GF-D8 (cell line): ENCODE measurements around the gene MOAP1.
"Not testable (repeated sequence)": the region's sequence is repeated elsewhere in the genome, so short reads cannot be mapped to it uniquely, and the experiment has no call there.

ENCODE experiments used
- DNase-seq: peaks from one replicate; lab custom pipeline; 2025; lab: John Stamatoyannopoulos, UW

Gene MOAP1

GRCh38 chr14:93146119-93146518 is 38.6 kb downstream of the MOAP1 start:
- no peak for DNase-seq

GRCh38 chr14:93142854-93143652 is 41.6 kb downstream of the MOAP1 start:
- DNase-seq, result no peak

DNA sequence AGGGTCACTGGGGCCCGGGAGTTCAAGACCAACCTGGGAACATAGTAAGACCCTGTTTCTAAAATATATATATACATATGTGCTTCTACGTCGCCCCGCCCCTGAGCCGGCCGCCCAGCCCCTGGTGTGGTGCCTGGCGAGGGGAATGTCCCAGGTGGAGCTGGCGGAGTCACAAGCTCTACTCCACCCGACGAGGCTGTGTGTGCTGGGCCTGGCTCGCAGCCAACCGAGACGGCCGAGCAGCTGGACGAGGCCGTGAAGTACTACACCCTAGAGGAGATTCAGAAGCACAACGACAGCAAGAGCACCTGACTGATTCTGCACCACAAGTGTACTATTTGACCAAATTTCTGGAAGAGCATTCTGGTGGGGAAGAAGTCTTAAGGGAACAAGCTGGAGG is 46.8 kb downstream of the MOAP1 start:
- no peak for DNase-seq

GRCh38 chr14:93136508-93136907 is 48.2 kb downstream of the MOAP1 start:
- not testable (repeated sequence) for DNase-seq

DNA sequence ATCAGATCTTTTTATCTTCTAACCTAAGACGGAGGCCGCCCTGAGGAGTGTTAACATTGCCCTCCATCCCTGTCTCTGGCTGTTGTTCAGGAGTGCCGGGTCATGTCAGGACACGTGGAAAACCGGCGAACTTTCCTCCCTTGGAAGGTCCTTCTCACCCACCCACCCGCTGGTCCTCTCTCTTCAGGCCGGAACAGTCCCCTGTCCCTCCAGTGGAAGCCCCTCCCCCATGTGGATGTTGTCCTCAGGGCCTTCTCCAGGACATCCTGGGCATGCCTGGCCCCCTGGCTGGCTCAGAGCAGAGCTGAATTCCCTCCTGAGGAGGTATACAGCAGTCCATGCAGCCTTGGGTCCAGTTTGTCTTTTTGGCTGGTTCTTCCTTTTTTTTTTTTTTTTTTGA is 48.7 kb downstream of the MOAP1 start:
- no peak for DNase-seq

DNA sequence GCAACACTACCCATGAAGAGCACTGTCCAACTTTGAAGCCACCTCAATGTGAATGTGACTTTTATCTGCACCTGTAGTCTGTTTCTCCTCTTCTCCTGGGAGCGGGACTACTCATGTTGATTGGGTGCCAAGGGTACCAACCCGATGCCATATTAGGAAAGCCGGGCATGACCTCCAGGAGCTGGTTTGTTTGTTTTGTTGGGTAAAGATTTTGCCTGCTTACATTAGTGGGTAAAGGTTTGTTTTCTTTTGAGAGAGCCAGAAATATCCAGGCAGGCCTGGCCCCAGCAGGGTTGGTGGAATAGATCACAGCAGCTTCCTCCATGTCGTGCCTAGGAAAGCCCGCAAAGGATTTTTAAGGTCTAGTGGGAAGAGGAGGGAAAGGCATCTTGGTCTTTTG is 49.3 kb downstream of the MOAP1 start:
- no peak for DNase-seq

GRCh38 chr14:93133464-93133863 is 51.2 kb downstream of the MOAP1 start:
- no peak for DNase-seq

DNA sequence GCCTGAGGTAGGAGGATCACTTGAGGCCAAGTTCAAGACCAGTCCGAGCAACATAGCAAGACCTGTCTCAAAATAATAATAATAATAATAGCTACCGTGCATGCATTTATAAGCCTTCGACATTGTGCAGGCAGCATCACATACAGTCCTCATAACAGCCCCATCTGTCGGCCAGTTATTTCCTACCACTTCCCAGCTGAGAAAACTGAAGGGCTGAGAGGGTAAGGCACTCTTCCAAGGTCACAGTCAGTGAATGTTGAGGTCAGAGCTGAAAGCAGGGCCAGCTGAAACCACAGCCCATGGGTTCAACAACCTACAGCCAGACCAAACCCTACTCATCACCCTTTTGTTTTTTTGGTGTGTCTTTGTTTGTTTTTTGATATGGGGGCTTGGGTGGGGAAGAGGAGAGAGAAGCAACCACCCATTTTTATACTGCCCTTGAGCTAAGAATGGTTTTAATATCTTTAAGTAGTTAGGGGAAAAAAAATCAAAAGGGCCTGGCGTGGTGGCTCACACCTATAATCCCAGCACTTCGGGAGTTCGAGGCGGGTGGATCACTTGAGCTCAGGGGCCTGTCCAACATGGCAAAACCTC is 52.1 kb downstream of the MOAP1 start:
- DNase-seq, result no peak
